H1 (cell line): ENCODE data around the gene SPOCK3. TPM values are rescaled to one million over a fixed set of nuclear protein-coding genes. Genes with fewer than 3 reads are reported as not detected.

Source experiments
- CTCF ChIA-PET: fragments of 300-600 bp; sonication (Branson Sonifier 250); formaldehyde crosslinking; loops from one replicate; lab custom pipeline; 2021; ENCODE audit not compliant: partially characterized antibody; lab: Charles Lee
- POLR2A ChIA-PET: fragments of 300-600 bp; sonication (Branson Sonifier 250); formaldehyde crosslinking; loops from one replicate; lab custom pipeline; 2021; ENCODE audit warnings: inconsistent platforms; ENCODE audit not compliant: partially characterized antibody; lab: Charles Lee
- DNase-seq, 2 experiments: peaks; one replicate each; pipeline versions ENCODE4 v3.0.0 to v3.0.0-alpha.2; 2010 to 2022; ENCODE audit warnings: low spot score in 2 of 2, low read depth in 1 of 2, mixed read lengths in 1 of 2
- FAIRE-seq: peaks from 2 replicates; lab custom pipeline; 2011; peaks lifted over from hg19 to GRCh38; lab: Jason Lieb, UNC
- H2AFZ ChIP-seq: 2 replicates; pipeline ENCODE4 v1.8.1; 2012; ENCODE audit warnings: low read length, inconsistent platforms
- H2AK5ac ChIP-seq: 2 replicates; pipeline ENCODE4 v1.6.1; 2013; ENCODE audit warnings: low read depth, low read length
- H2BK120ac ChIP-seq: replicated peaks from 2 replicates; pipeline ENCODE3; 2013; ENCODE audit warnings: low read depth, low read length, inconsistent platforms
- H2BK12ac ChIP-seq: 2 replicates; pipeline ENCODE4 v1.6.1; 2013; ENCODE audit warnings: low read depth, low read length
- H2BK15ac ChIP-seq: 2 replicates; pipeline ENCODE4 v1.6.1; 2013; ENCODE audit warnings: low read length
- H2BK20ac ChIP-seq: 2 replicates; pipeline ENCODE4 v1.6.1; 2013; ENCODE audit warnings: low read length
- H2BK5ac ChIP-seq: 2 replicates; pipeline ENCODE4 v1.6.1; 2013; ENCODE audit warnings: low read depth, low read length
- H3K14ac ChIP-seq: 2 replicates; pipeline ENCODE4 v1.6.1; 2013; ENCODE audit warnings: inconsistent platforms; ENCODE audit not compliant: insufficient read length
- H3K18ac ChIP-seq: 2 replicates; pipeline ENCODE4 v1.6.1; 2013; ENCODE audit warnings: low read length; ENCODE audit errors: extremely low read depth
- H3K23ac ChIP-seq: 2 replicates; pipeline ENCODE4 v1.6.1; 2013; ENCODE audit warnings: inconsistent platforms; ENCODE audit not compliant: insufficient read length
- H3K23me2 ChIP-seq: 2 replicates; pipeline ENCODE4 v1.6.1; 2013; ENCODE audit warnings: low read depth, low read length
- H3K27ac ChIP-seq: 2 replicates; pipeline ENCODE4 v1.6.1; 2011; ENCODE audit warnings: low read depth, low read length, inconsistent platforms
- H3K27me3 ChIP-seq, 4 experiments: replicated peaks in 1 of 4; 1 replicate in 1 of 4; 2 replicates in 3 of 4; pipeline versions ENCODE4 v1.6.1 to v1.8.1; 2011 to 2013; ENCODE audit warnings: low read length in 3 of 4, mild to moderate bottlenecking in 3 of 4, inconsistent platforms in 2 of 4, mixed read lengths in 2 of 4, moderate library complexity in 1 of 4; ENCODE audit not compliant: control insufficient read depth in 3 of 4, insufficient read depth in 3 of 4; ENCODE audit errors: extremely low read depth in 1 of 4
- H3K36me3 ChIP-seq, 4 experiments: 2 replicates each; pipeline versions ENCODE4 v1.6.1 to v1.8.1; 2011 to 2013; ENCODE audit warnings: mild to moderate bottlenecking in 4 of 4, low read length in 3 of 4, moderate library complexity in 2 of 4, control low read depth in 1 of 4, inconsistent platforms in 1 of 4; ENCODE audit not compliant: insufficient read depth in 4 of 4, control insufficient read depth in 2 of 4
- H3K4ac ChIP-seq: replicated peaks from 2 replicates; pipeline ENCODE3; 2013; ENCODE audit warnings: low read length, low read depth, mixed read lengths, inconsistent platforms; ENCODE audit not compliant: insufficient read length
- H3K4me1 ChIP-seq, 4 experiments: replicated peaks in 1 of 4; 1 replicate in 1 of 4; 2 replicates in 3 of 4; pipeline versions ENCODE4 v1.6.1 to v1.8.1; 2011 to 2013; ENCODE audit warnings: low read length in 3 of 4, inconsistent platforms in 2 of 4, mixed read lengths in 1 of 4; ENCODE audit not compliant: insufficient read depth in 4 of 4, control insufficient read depth in 3 of 4
- H3K4me2 ChIP-seq, 2 experiments: 2 replicates each; pipeline versions ENCODE4 v1.6.1 to v1.8.1; 2011 to 2013; ENCODE audit warnings: low read depth in 2 of 2, low read length in 2 of 2, control low read depth in 1 of 2, inconsistent platforms in 1 of 2, mild to moderate bottlenecking in 1 of 2; ENCODE audit not compliant: insufficient read depth in 1 of 2
- H3K4me3 ChIP-seq, 4 experiments: fragments of 200-600, 300-600 bp in 1 of 4; sonication (generic), shearing (Covaris generic), sonication (Bioruptor Twin) in 1 of 4; 2 replicates each; pipeline versions ENCODE4 v1.5.1 to v1.8.1; 2011 to 2016; ENCODE audit warnings: low read length in 4 of 4, low read depth in 3 of 4, control low read depth in 2 of 4, inconsistent platforms in 2 of 4, mild to moderate bottlenecking in 2 of 4, mixed read lengths in 1 of 4, moderate library complexity in 1 of 4; ENCODE audit not compliant: insufficient read depth in 2 of 4; ENCODE audit errors: extremely low read depth in 1 of 4
- H3K56ac ChIP-seq: replicated peaks from 2 replicates; pipeline ENCODE3; 2013; ENCODE audit warnings: low read depth, mild to moderate bottlenecking, mixed read lengths, low read length, inconsistent platforms; ENCODE audit not compliant: insufficient read length
- H3K79me1 ChIP-seq: 2 replicates; pipeline ENCODE4 v1.6.1; 2013; ENCODE audit warnings: low read depth, low read length, control low read depth
- H3K79me2 ChIP-seq, 2 experiments: 2 replicates each; pipeline versions ENCODE4 v1.6.1 to v1.8.1; 2012 to 2013; ENCODE audit warnings: low read length in 2 of 2, mild to moderate bottlenecking in 2 of 2, inconsistent platforms in 1 of 2; ENCODE audit not compliant: insufficient read depth in 2 of 2, control insufficient read depth in 1 of 2
- H3K9ac ChIP-seq, 4 experiments: replicated peaks in 1 of 4; 1 replicate in 1 of 4; 2 replicates in 3 of 4; pipeline versions ENCODE4 v1.6.1 to v1.8.1; 2011 to 2013; ENCODE audit warnings: low read depth in 3 of 4, low read length in 3 of 4, control low read depth in 2 of 4, mild to moderate bottlenecking in 2 of 4, moderate library complexity in 2 of 4, inconsistent platforms in 1 of 4; ENCODE audit errors: extremely low read depth in 1 of 4
- H3K9me3 ChIP-seq, 2 experiments: 2 replicates each; pipeline versions ENCODE4 v1.6.1 to v1.8.1; 2012 to 2013; ENCODE audit warnings: mild to moderate bottlenecking in 2 of 2, moderate library complexity in 2 of 2, control low read depth in 1 of 2, inconsistent platforms in 1 of 2, low read depth in 1 of 2, low read length in 1 of 2, mixed read lengths in 1 of 2; ENCODE audit not compliant: insufficient read depth in 2 of 2
- H4K20me1 ChIP-seq, 2 experiments: replicated peaks in 1 of 2; 2 replicates each; pipeline versions ENCODE3 to v1.8.1; 2011 to 2013; ENCODE audit warnings: inconsistent platforms in 2 of 2, low read length in 2 of 2, mild to moderate bottlenecking in 1 of 2; ENCODE audit not compliant: insufficient read depth in 2 of 2, control insufficient read depth in 1 of 2
- H4K5ac ChIP-seq: 2 replicates; pipeline ENCODE4 v1.6.1; 2013; ENCODE audit warnings: low read length, low read depth, mixed read lengths, inconsistent platforms; ENCODE audit not compliant: insufficient read length
- H4K8ac ChIP-seq: 2 replicates; pipeline ENCODE4 v1.8.0; 2013; ENCODE audit warnings: mild to moderate bottlenecking, moderate library complexity, low read length, inconsistent platforms; ENCODE audit not compliant: insufficient read depth; ENCODE audit errors: extremely low read depth
- H4K91ac ChIP-seq: replicated peaks from 2 replicates; pipeline ENCODE3; 2013; ENCODE audit warnings: low read length, mixed read lengths, inconsistent platforms; ENCODE audit not compliant: insufficient read length
- BCL11A ChIP-seq, 2 experiments: IDR thresholded peaks; one replicate each; pipeline ENCODE4 v1.6.1; 2011; ENCODE audit warnings: low read depth in 2 of 2, low read length in 2 of 2, mild to moderate bottlenecking in 2 of 2
- CHD2 ChIP-seq: IDR thresholded peaks from 2 replicates; pipeline ENCODE4 v1.6.1; 2012; ENCODE audit warnings: low read length, improper control_type of control experiment
- CREB1 ChIP-seq: IDR thresholded peaks from 2 replicates; pipeline ENCODE4 v1.6.1; 2012; ENCODE audit warnings: inconsistent platforms
- GABPA ChIP-seq: IDR thresholded peaks from 2 replicates; pipeline ENCODE4 v1.6.1; 2011; ENCODE audit warnings: mild to moderate bottlenecking, low read length, moderate library complexity, borderline replicate concordance; ENCODE audit not compliant: insufficient read depth
- PHF8 ChIP-seq: fragments of 200-600 bp; sonication (generic); conservative IDR thresholded peaks from 2 replicates; pipeline ENCODE4 v1.7.1; 2012; ENCODE audit warnings: low read depth, mild to moderate bottlenecking, inconsistent platforms, low read length, moderate library complexity
- RBBP5 ChIP-seq: IDR thresholded peaks from 2 replicates; pipeline ENCODE4 v1.7.1; 2012; ENCODE audit warnings: low read depth, mild to moderate bottlenecking, inconsistent platforms, low read length, moderate library complexity, borderline replicate concordance
- RNF2 ChIP-seq: fragments of 200-900, 300-1000 bp; sonication (generic); IDR thresholded peaks from 2 replicates; pipeline ENCODE4 v1.7.1; 2016; ENCODE audit warnings: borderline replicate concordance, low read depth, mild to moderate bottlenecking, antibody characterized with exemption, low read length; ENCODE audit not compliant: poor library complexity, severe bottlenecking; ENCODE audit errors: missing control alignments
- RXRA ChIP-seq: IDR thresholded peaks from 2 replicates; pipeline ENCODE4 v1.6.1; 2011; ENCODE audit warnings: low read depth, mild to moderate bottlenecking, low read length, moderate library complexity; ENCODE audit not compliant: insufficient read depth
- SAP30 ChIP-seq: fragments of 300-600 bp; sonication (generic); IDR thresholded peaks from 2 replicates; pipeline ENCODE4 v1.7.1; 2012; ENCODE audit warnings: low read length, moderate library complexity, mild to moderate bottlenecking, inconsistent platforms; ENCODE audit not compliant: insufficient read depth, insufficient replicate concordance
- SP1 ChIP-seq: IDR thresholded peaks from 2 replicates; pipeline ENCODE4 v1.6.1; 2011; ENCODE audit warnings: low read depth, low read length
- SRF ChIP-seq: IDR thresholded peaks from 2 replicates; pipeline ENCODE4 v1.6.1; 2011; ENCODE audit warnings: mild to moderate bottlenecking, low read depth, low read length, moderate library complexity
- TCF12 ChIP-seq: IDR thresholded peaks from 2 replicates; pipeline ENCODE4 v1.6.1; 2011; ENCODE audit warnings: low read depth, mild to moderate bottlenecking, low read length
- TEAD4 ChIP-seq: IDR thresholded peaks from 2 replicates; pipeline ENCODE4 v1.6.1; 2012; ENCODE audit warnings: low read depth, low read length, inconsistent platforms, mixed read lengths
- polyA plus RNA-seq, 7 experiments: library from polyadenylated mRNA; depleted of rRNA in 3 of 7; stranded (reverse) in 5 of 7; unstranded in 2 of 7; fragments of >200 nt in 5 of 7; fragments of 200-250 nt in 2 of 7; gene quantifications; 1 replicate in 5 of 7; 2 replicates in 1 of 7; 4 replicates in 1 of 7; pipeline versions ENCODE4 v1.2.1 to v1.2.3, GENCODE V29; 2011 to 2013; ENCODE audit warnings: missing spikeins in 2 of 7, mixed read lengths in 2 of 7
- total RNA-seq: library from RNA; stranded (reverse); fragmentation: NEBNext Ultra II Directional; extraction: Animal tissue kit (Norgen Biotek cat#: 25700); gene quantifications from 2 replicates; pipeline ENCODE4 v1.2.1, GENCODE V29; 2021

Gene SPOCK3
- total and polyA plus RNA-seq, 2 of the 8 experiments (the other 6 are each of a cell fraction or from before 2014, with no cell fraction given), result 0.14 to 0.60 TPM

GRCh38 chr4:167014944-167015343, 219.3 kb downstream of the SPOCK3 start:
- Histone ChIP-seq H2BK120ac (no peak overlapping the region), H3K56ac (no peak overlapping the region), H3K18ac (no peak overlapping the region), H3K79me2 (no peaks in the 10 kb centered on the region), H3K4me3 (no peak overlapping the region), H3K79me1 (no peaks in the 10 kb centered on the region), H3K4me1 (no peaks in the 10 kb centered on the region), H3K14ac (no peak overlapping the region), H3K23me2 (no peaks in the 10 kb centered on the region; the same call in 1 of the 2 replicates), H2AFZ (no peak overlapping the region), H4K5ac (no peak overlapping the region), H2AK5ac (no peak overlapping the region), H3K27ac (no peak overlapping the region), H2BK15ac (no peak overlapping the region), H3K27me3 (no peaks in the 10 kb centered on the region), H2BK20ac (no peak overlapping the region), H4K20me1 (no peaks in the 10 kb centered on the region), H3K4ac (no peak overlapping the region), H4K8ac (no peak overlapping the region), H3K4me2 (no peak overlapping the region), H3K9me3 (no peaks in the 10 kb centered on the region), H3K36me3 (no peaks in the 10 kb centered on the region), H3K9ac (no peak overlapping the region), H3K23ac (no peak overlapping the region), H2BK5ac (no peak overlapping the region), H4K91ac (no peak overlapping the region), H2BK12ac (no peak overlapping the region)
- FAIRE-seq, result no peak
- DNase-seq, result no peak
- TF ChIP-seq RBBP5 (no peak), BCL11A (IDR thresholded peaks at IDR 0.05; ENCODE audit: low read depth in 2 of 2, low read length in 2 of 2) (no peak), GABPA (no peak), SRF (no peak), SP1 (no peak), CHD2 (no peak), RNF2 (no peak), RXRA (no peak), SAP30 (no peak), PHF8 (no peak), CREB1 (no peak), TCF12 (no peak), TEAD4 (no peak)
- POLR2A ChIA-PET, result no interaction called here
- CTCF ChIA-PET, result interaction anchor here (1.1 to 1.2 kb wide), 2 partner anchors 10 to 54 kb away, joined by 4 read pairs; no protein-coding TSS in a partner anchor
